ENCODE results near the gene TBC1D4.

Gene TBC1D4, protein sequence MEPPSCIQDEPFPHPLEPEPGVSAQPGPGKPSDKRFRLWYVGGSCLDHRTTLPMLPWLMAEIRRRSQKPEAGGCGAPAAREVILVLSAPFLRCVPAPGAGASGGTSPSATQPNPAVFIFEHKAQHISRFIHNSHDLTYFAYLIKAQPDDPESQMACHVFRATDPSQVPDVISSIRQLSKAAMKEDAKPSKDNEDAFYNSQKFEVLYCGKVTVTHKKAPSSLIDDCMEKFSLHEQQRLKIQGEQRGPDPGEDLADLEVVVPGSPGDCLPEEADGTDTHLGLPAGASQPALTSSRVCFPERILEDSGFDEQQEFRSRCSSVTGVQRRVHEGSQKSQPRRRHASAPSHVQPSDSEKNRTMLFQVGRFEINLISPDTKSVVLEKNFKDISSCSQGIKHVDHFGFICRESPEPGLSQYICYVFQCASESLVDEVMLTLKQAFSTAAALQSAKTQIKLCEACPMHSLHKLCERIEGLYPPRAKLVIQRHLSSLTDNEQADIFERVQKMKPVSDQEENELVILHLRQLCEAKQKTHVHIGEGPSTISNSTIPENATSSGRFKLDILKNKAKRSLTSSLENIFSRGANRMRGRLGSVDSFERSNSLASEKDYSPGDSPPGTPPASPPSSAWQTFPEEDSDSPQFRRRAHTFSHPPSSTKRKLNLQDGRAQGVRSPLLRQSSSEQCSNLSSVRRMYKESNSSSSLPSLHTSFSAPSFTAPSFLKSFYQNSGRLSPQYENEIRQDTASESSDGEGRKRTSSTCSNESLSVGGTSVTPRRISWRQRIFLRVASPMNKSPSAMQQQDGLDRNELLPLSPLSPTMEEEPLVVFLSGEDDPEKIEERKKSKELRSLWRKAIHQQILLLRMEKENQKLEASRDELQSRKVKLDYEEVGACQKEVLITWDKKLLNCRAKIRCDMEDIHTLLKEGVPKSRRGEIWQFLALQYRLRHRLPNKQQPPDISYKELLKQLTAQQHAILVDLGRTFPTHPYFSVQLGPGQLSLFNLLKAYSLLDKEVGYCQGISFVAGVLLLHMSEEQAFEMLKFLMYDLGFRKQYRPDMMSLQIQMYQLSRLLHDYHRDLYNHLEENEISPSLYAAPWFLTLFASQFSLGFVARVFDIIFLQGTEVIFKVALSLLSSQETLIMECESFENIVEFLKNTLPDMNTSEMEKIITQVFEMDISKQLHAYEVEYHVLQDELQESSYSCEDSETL (N-terminal part only)

DNA sequence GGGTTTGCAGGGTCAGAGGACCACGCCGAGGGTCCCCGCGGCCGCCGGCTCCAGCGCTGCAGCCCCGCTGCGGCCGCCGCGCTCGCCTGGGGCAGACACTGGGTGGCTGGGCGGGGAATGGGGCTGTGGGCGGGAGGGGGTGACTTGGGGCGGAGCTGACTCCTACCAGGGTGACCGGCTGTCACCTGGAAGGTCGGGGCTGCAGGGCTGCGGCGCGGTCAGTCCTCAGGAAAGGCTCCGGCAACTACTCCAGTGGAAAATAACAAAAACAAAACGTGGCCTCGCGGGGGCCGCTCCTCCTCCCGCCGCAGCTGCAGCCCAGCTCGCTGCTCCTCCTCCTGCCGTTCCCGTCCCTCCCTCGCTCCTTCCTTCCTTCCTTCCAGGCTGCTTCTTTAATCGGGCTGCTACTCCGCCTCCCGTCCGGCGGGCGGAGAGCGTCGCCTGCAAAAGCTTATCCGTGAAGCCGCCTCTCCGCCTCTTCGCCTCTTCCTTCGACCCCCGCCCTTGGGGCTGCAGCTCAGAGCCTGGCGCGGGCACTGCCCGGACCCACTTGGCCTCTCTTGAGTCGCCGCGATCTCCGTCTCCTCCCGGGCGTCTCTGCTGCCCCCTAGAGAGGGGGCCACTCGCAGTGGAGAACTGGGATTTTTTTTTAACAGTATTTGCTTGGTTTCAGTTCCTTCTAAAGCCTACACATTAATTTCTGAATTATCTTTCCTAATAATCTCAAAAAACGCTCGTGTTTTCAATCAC, at the start of gene TBC1D4:
TSS of gene TBC1D4 (minus strand) at position 100 of the 750 bp plus-strand sequence. CDS start 402 bp downstream, outside the sequence.
- DNase-seq (ENCODE audit: low read depth in 2 of 2, low spot score in 1 of 2), result no peak

DNA sequence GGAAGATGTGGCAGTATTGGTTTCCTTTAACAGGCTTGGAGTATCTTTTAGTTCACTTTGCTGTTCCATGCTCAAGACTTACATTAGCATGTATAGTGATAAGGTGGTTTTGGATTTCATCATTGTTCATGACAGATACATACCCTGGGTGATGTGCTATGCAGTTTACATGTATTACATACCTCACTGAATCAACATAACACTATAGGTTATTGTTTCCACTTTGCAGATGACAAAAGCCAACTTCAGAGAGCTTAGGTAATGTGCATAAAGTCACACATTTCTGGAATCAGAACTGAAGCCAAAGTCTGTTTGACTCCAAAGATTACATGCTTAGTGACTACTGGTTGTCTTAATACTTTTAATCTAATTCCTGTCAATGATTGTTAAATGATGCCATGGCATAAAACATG, 48.6 kb upstream of the TBC1D4 start:
- DNase-seq (ENCODE audit: low read depth in 2 of 2, low spot score in 1 of 2), result no peak

DNA sequence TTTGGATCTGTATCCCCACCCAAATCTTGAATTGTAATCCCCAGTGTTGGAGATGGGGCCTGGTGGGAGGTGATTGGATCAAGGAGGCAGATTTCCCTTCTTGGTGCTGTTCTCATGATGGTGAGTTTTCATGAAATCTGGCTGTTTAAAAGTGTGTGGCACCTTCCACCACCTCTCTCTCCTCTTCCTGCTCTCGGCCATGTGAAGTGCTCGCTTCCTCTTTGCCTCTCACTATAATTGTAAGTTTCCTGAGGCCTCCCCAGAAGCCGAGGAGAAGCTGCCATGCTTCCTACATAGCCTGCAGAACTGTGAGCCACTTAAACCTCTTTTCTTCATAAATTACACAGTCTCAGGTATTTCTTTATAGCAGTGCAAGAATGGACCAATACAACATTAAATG, 40.0 kb upstream of the TBC1D4 start:
- no peak for DNase-seq (ENCODE audit: low read depth in 2 of 2, low spot score in 1 of 2)

DNA sequence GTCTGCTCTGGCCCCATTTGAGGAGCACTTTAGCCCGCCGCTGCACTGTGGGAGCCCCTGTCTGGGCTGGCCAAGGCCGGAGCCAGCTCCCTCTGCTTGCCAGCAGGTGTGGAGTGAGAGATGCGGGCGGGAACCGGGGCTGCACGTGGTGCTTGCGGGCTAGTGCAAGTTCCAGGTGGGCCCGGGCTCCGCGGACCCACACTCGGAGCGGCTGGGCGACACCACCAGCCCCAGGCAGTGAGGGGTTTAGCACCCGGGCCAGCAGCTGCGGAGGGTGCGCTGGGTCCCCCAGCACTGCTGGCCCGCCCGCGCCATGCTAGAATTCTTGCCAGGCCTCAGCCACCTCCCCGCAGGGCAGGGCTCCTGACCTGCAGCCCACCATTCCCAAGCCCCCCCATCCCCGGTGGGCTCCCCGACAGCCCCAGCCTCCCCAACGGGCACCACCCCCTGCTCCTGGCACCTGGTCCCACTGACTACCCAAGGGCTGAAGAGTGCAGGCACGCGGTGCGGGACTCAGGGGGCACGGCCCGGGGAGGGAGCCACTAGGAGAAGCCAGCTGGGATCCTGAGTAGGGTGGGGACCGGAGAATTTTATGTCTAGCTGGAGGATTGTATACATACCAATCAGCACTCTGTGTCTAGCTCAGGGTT, 36.6 kb upstream of the TBC1D4 start:
- DNase-seq (ENCODE audit: low read depth in 2 of 2, low spot score in 1 of 2), result no peak

DNA sequence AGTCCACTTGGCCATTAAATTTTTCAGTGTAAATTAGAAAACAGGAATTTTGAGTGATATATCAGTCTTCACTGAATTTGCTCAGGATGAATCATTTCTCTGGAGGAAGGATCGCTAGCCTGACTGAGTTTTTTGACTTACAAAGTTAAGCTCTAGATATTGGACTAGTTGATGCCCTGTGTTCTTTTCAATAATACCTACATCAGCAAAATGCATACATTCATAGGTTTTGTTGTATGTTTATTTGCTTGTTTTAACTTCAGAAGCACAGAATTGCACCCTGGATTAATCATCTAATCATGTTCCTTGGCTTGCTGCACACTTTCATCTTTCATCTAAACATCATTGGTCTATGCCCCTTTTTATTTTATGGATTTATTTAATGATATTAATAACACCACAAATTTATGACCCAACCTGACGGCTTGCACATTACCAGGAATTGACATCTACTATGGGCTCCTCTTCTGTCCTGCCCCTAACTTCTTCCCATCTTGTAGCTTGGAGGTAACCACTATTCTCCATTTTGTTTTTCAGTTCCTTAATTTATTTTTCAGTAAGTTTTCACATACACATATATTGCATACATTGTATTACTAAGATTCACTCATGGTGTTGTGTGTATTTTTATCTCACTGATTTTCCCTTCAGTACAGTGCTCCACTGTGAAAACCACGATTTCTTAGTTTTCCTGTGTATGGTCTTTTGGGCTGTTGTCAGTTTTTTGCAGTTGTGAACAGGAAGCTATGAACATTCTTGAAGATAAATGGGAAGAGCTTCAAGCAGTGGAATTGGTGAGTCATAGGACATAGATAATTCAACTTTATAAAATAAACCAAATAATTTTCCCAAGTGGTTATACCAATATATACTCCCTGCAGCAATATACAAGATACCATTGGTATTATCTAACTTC, 32.4 kb upstream of the TBC1D4 start:
- no peak for DNase-seq (ENCODE audit: low read depth in 2 of 2, low spot score in 1 of 2)

DNA sequence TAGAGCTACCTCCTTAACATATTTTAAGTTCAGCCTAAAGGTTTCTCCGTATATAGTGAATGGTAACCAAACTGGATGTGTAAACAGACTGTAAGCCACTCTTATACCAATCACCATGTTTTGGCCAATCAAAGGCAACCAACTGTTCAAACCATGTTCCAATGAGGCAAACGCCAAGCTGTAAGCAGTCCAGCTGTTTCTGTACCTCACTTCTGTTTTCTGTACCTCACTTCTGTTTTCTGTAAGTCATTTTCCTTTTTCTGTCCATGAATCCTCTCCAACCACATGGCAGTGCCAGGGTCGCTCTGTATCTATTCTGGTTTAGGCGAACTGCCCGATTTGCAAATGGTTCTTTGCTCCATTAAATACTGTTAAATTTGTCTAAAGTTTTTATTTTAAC, 31.3 kb upstream of the TBC1D4 start:
- no peak for DNase-seq (ENCODE audit: low read depth in 2 of 2, low spot score in 1 of 2)

DNA sequence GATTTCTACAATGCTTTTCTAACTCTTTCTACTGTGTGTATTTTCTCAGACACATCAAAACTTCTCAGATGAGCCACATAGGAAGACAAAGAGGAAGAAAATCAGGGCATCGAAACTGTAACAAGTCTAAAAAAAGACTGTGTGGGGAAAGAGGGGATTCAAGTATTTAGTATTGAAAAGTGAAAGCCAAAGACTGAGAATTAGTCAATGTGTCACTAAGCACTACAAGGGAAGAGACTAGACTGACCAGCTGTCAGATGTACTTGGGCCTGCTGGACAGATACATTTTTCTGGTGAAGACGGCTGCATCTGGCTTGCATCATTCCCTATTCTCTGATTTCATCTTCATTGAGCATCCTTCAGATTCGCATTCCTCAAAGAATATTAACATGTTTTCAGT, 30.3 kb upstream of the TBC1D4 start:
- DNase-seq (ENCODE audit: low read depth in 2 of 2, low spot score in 1 of 2), result no peak

DNA sequence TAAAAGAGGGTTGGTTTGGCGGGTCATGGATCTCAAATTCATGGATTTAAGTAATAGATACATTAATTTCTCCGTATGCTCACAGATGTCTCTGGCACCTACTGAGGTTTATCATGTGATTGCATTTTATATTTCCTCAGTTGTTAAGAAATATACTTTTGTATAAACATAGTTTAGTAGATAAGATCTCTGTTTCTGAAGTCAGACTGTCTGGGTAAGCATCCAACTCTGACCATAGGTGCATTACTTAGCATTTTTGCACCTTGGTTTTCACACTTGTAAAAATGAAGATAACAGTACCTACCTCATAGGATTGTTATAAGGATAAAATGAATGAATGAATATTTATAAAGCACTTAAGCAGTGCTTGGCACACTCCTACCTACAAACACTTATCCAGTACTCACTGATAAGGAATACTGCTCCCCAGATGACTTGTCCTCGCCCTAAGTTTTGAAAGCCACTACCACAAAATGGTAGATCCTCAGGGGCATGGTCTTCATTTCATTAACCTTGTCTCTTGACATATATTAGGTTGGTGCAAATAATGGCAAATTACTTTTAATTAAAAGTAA, 29.2 kb upstream of the TBC1D4 start:
- DNase-seq (ENCODE audit: low read depth in 2 of 2, low spot score in 1 of 2), result no peak

DNA sequence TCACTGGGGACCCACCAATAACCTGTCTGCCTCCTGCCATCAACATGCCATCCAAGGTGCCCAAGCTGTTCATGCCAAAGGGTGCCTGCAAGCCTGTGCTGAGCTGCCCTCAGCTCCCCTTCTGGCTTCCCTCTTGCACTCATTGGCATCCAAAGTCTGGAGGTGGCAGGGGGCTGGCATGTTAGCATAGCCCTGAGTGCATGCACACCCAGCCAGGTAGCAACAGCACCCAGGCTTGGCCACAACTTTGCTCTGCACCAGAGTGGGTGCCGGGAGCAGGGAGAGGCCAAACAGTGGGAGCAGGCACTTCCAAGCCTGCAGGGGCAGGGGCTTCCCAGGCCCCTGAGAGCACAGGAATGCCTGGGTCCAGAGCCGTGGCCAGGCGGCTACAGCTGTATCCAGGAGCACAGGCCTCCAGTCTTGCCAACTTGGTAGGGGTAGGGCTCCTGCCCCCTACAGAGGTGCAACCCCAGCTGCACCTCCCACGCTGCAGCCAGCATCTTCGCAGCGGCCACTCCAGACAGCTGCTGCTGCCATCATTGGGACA, 26.1 kb upstream of the TBC1D4 start:
- DNase-seq (ENCODE audit: low read depth in 2 of 2, low spot score in 1 of 2), result no peak

DNA sequence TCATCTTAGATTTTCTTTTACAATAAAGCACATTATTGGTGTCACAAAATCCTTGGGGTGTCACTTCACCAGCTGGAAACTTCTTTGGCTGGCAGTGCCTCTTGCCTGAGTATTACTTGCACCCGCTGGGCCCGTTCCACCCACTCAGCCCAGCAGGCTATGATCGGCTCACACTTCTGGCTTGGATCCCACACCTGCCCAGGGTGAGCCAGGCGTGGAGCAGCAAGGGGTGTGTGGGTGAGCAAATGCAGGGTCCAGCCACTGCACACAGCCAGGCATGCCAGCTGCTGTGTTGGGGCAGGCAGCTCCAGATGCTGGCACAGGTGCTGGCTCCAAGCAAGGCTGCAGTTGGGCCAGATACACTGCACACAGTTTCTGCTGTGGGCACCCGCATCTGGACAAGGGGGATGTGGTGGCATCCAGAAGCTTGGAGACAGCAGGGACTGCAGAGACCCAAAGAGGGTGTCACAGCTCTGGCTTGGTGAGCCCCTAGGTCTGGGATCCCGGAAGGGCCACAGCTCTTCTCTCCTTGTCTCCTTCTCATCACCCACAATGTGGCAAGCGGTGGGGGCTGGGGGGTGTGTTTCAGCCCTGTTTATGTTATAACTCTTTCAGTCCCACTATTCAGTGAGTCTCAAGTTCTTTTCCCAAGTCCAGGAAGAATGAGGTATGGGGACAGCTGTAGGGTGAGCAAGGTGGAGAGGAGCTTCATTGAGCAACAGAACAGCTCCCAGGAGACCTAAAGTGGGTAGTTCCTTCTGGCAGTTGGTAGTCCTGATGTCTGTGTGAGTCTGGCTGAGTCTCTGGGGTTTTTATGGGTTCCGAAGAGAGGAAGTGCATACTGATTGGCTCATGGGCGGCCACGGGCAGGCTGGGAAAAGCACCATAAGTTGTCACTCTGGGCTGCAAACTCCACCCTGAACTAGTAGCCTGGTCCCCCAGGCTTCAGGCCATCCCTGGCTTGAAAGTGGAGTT, 25.3 kb upstream of the TBC1D4 start:
- no peak for DNase-seq (ENCODE audit: low read depth in 2 of 2, low spot score in 1 of 2)

DNA sequence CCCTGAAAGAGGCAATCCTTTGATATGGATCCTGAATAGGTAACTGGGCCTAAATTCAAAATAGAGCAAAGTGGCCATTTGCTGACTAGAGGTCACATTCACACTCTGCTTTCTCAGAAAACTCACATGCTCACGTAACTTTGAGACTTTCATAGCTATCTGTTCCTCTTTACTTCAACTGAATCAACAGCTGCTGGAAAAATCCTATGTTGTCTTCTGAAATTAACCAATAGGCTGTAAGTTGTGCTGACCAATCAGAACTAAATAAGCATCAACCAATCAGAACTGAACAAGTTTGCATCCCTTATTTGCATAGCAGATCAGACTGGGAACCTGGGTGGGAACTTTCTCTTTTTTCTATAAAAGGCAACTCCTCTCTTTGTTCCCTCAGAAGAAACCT, 24.0 kb upstream of the TBC1D4 start:
- DNase-seq (ENCODE audit: low read depth in 2 of 2, low spot score in 1 of 2), result no peak

DNA sequence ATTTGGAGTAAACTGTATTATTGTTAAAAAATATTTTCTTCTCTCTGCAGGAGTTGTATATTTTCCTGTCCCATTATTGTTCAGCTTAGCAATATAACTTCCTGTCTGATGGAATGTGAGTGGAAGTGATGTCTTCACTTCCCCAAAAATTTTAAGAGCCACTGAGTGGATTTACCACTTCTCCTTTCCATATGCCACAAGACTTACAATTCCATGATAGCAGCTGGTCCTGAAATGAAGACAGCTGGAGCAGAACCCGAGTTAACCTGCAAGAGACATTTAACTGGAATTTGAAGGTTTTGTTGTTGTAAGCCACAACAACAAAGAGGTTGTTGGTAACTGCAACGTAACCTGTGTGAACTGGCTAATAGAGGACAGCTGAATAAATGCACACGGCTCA, 23.4 kb upstream of the TBC1D4 start:
- DNase-seq (ENCODE audit: low read depth in 2 of 2, low spot score in 1 of 2), result no peak

DNA sequence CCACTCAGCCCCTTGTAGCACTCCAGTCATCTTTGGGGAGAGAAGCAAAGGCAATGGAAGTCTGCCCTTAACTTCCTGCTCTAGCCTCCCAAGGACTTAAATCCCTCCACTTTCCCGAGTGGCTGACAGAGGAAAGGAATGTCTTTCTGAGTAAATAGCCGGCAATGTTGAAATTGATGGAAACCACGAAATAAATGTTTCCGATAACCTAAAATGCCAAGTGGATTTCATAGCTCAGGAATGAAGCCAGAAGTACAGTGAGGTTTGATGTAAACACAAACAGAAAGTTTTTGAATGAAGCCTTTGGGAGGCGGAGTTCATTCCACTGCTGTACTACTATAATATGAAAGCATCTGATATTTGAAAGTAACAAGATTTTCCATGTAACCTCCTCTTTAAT, 14.0 kb upstream of the TBC1D4 start:
- DNase-seq (ENCODE audit: low read depth in 2 of 2, low spot score in 1 of 2), result no peak

DNA sequence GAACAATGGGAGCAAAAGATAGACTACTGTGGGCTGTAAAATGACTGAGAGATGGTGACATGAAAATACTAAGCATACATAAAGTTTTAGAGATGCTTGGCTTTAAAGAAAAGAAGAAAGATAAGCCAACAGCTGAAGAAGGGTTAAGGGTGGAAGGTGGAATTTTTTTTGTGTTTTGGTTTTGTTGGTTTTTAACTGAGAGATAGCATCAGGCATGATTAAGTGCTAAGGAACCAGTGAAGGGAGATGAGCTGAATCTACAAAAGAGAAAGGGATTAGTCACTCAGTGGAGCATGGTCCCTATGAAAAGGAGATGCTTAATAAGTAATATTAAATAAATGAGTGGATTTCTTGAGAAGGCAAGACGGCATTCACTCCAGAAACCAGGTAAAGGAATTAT, 12.5 kb upstream of the TBC1D4 start:
- no peak for DNase-seq (ENCODE audit: low read depth in 2 of 2, low spot score in 1 of 2)

DNA sequence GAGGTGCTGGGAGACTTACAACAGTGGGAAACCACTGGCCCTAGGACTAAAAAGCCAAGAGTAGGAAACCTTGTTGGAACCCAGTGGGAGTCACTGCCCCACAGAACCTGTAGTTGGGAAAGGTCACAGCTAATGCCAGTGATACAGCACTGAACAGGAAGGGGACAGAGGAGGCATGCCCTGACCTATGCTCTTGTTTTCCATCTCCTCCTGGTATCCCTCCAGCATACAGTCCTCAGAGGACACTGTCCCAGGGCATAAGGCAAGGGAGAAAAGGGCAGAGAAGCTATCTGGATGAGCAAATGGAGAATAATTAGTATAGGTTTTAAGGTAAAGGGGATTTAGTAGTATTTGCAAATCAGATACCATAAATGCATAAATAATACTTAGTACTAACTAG, 11.2 kb upstream of the TBC1D4 start:
- no peak for DNase-seq (ENCODE audit: low read depth in 2 of 2, low spot score in 1 of 2)

DNA sequence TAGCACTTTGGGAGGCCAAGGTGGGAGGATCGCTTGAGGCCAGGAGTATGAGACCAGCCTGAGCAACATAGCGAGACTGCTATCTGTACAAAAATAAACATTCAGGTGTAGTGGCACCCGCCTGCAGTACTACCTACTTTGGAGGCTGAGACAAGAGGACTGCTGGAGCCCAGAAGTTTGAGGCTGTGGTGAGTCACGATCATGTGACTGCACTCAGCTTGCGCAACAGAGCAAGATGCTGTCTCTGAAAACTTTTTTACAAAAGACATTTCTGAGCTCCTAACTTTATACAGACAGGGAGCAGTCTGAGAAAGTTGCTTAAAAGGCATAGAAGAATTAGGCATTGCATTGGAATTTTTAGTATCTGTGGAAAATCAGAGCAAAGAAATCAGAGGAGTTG, 10.4 kb upstream of the TBC1D4 start:
- no peak for DNase-seq (ENCODE audit: low read depth in 2 of 2, low spot score in 1 of 2)

DNA sequence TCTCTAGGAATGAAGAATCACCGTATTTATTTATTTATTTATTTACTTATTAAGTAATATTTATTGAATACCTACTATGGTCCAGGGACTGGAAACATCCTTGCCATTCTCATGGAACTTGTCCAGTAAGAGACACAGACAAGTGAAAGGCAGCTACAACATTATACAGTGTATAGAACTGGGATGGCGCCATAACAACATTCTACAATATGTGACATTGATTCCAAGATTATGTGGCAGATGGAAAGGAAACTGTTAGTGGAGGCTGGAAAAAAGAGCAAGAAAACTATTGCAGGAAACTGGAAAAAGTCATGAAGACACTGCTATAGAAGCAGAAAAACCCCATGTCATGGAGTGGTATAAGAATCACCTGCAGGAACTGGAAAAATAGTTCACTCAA, 9.4 kb upstream of the TBC1D4 start:
- no peak for DNase-seq (ENCODE audit: low read depth in 2 of 2, low spot score in 1 of 2)

All from stimulated activated CD8-positive, alpha-beta memory T cell treated with anti-CD3 and anti-CD28 coated beads, Interleukin-4, amount 100 ng/mL, for 1 hour (primary cell).